HG02973 (cell line): ENCODE results near the gene SPARCL1.

Source experiments
- ATAC-seq: cut with Tn5 transposase; IDR thresholded peaks from one replicate; pipeline ENCODE4 v1.9.1; 2021; ENCODE audit warnings: moderate library complexity; ENCODE audit not compliant: unreplicated experiment

SPARCL1 gene

GRCh38 chr4:87541956-87542709 lies 13.0 kb upstream of the SPARCL1 start:
- no peak for ATAC-seq

- ATAC-seq, result no peak
Measured at GRCh38 chr4:87541521-87541920, 12.3 kb upstream of the SPARCL1 start.

GRCh38 chr4:87540146-87541058 lies 11.2 kb upstream of the SPARCL1 start:
- ATAC-seq, result no peak

- ATAC-seq, result peak; percentile 56
Measured at GRCh38 chr4:87532907-87533306, 3.7 kb upstream of the SPARCL1 start.

- ATAC-seq, result no peak
Measured at GRCh38 chr4:87532109-87532508, 2.9 kb upstream of the SPARCL1 start.

- ATAC-seq, result no peak
Measured at GRCh38 chr4:87531621-87532020, 2.4 kb upstream of the SPARCL1 start.

- ATAC-seq, result no peak
Measured at GRCh38 chr4:87530868-87531267, 1.7 kb upstream of the SPARCL1 start.

- no peak for ATAC-seq
Measured at GRCh38 chr4:87530229-87530628, 1.1 kb upstream of the SPARCL1 start.

- ATAC-seq, result no peak
Measured at GRCh38 chr4:87527431-87528220, 1.6 kb downstream of the SPARCL1 start.

- ATAC-seq, result no peak
Measured at GRCh38 chr4:87525636-87526295, 3.4 kb downstream of the SPARCL1 start.

- no peak for ATAC-seq
Measured at GRCh38 chr4:87524456-87524855, 4.7 kb downstream of the SPARCL1 start.

GRCh38 chr4:87523307-87523706 lies 5.9 kb downstream of the SPARCL1 start:
- no peak for ATAC-seq

GRCh38 chr4:87521757-87522374 lies 7.3 kb downstream of the SPARCL1 start:
- no peak for ATAC-seq

GRCh38 chr4:87521319-87521718 lies 7.9 kb downstream of the SPARCL1 start:
- ATAC-seq, result no peak

GRCh38 chr4:87517621-87518020 lies 11.6 kb downstream of the SPARCL1 start:
- no peak for ATAC-seq

- ATAC-seq, result no peak
Measured at GRCh38 chr4:87516683-87517082, 12.5 kb downstream of the SPARCL1 start.

GRCh38 chr4:87512400-87512799 lies 16.8 kb downstream of the SPARCL1 start:
- no peak for ATAC-seq

- no peak for ATAC-seq
Measured at GRCh38 chr4:87511500-87511899, 17.7 kb downstream of the SPARCL1 start.

GRCh38 chr4:87510747-87511146 lies 18.4 kb downstream of the SPARCL1 start:
- no peak for ATAC-seq

GRCh38 chr4:87506974-87507701 lies 22.0 kb downstream of the SPARCL1 start:
- ATAC-seq, result no peak
